ENCODE data around the gene ATRNL1. TPM values are rescaled to one million over a fixed set of nuclear protein-coding genes. Genes with fewer than 3 reads are reported as not detected.

Gene ATRNL1
- polyA plus RNA-seq, 2 of the 4 experiments (the other 2 are of a cell fraction), result 0.13 to 0.34 TPM

GRCh38 chr10:115932099-115932498 lies 838.9 kb downstream of the ATRNL1 start:
- Histone ChIP-seq H3K9me3 (no peaks in the 10 kb centered on the region; the same call in 2 of the 3 replicates), H3K4me1 (peaks cover 5% of the 10 kb centered on the region), H3K4me3 (no peak overlapping the region), H3K4me2 (no peak overlapping the region), H3K27ac (no peak overlapping the region)
- FAIRE-seq, result no peak
- WGBS (ENCODE audit: missing lambda C conversion rate), result 22% methylated on average over 2 of the region's 2 CpGs
- CTCF ChIA-PET, result no interaction called here
- ATAC-seq, result no peak
- no peak for TF ChIP-seq MAFK (IDR thresholded peaks at IDR 0.05; ENCODE audit: partially characterized antibody)
- no peak for TF ChIP-seq POLR2A (IDR thresholded peaks at IDR 0.05; ENCODE audit: low read length)
- TF ChIP-seq SREBF2 (IDR thresholded peaks at IDR 0.05), result no peak
- TF ChIP-seq E2F6 (IDR thresholded peaks at IDR 0.05; ENCODE audit: borderline replicate concordance, low read depth), result no peak
- no peak for TF ChIP-seq MYC (IDR thresholded peaks at IDR 0.05; ENCODE audit: borderline replicate concordance, low read length)
- no peak for TF ChIP-seq CHD2 (IDR thresholded peaks at IDR 0.05; ENCODE audit: low read length, partially characterized antibody)
- no peak for TF ChIP-seq BCL3 (IDR thresholded peaks at IDR 0.05)
- TF ChIP-seq POLR2AphosphoS2 (conservative IDR thresholded peaks at IDR 0.05; ENCODE audit: low read length), result no peak
- TF ChIP-seq ZSCAN20 (CRISPR knock-in tag; IDR thresholded peaks at IDR 0.05), result no peak
- TF ChIP-seq PHF8 (IDR thresholded peaks at IDR 0.05; ENCODE audit: borderline replicate concordance, low read depth), result no peak
- no peak for TF ChIP-seq REST (IDR thresholded peaks at IDR 0.05)
- TF ChIP-seq SMC3 (IDR thresholded peaks at IDR 0.05), result no peak
- no peak for TF ChIP-seq ZC3H11A (IDR thresholded peaks at IDR 0.05)
- no peak for TF ChIP-seq BHLHE40 (IDR thresholded peaks at IDR 0.05; ENCODE audit: low read depth, low read length)
- no peak for TF ChIP-seq HEYL (CRISPR knock-in tag; IDR thresholded peaks at IDR 0.05)
- TF ChIP-seq CEBPB (IDR thresholded peaks at IDR 0.05), result no peak
- no peak for TF ChIP-seq MAZ (IDR thresholded peaks at IDR 0.05; ENCODE audit: borderline replicate concordance, low read depth, low read length)
- TF ChIP-seq RNF2 (IDR thresholded peaks at IDR 0.05; ENCODE audit: borderline replicate concordance, low read depth), result no peak
- TF ChIP-seq ZFP36 (IDR thresholded peaks at IDR 0.05; ENCODE audit: borderline replicate concordance, partially characterized antibody), result no peak
- no peak for TF ChIP-seq NPAS2 (CRISPR knock-in tag; IDR thresholded peaks at IDR 0.05; ENCODE audit: borderline replicate concordance)
- POLR2A ChIA-PET, result no interaction called here
- no peak for DNase-seq (ENCODE audit: low read depth in 1 of 2, low spot score in 1 of 2)

- WGBS (ENCODE audit: missing lambda C conversion rate), result 40% methylated on average over 2 of the region's 2 CpGs
- Histone ChIP-seq H3K27ac (no peak overlapping the region), H3K4me1 (peaks cover 14% of the 10 kb centered on the region), H3K9me3 (no peaks in the 10 kb centered on the region; the same call in 2 of the 3 replicates), H3K4me3 (no peak overlapping the region), H3K4me2 (no peak overlapping the region)
- CTCF ChIA-PET, result interaction anchor here (1.2 to 1.6 kb wide), 2 partner anchors 17 to 31 kb away, joined by 3 read pairs; no protein-coding TSS in a partner anchor
- FAIRE-seq (no peak), DNase-seq (ENCODE audit: low read depth in 1 of 2, low spot score in 1 of 2) (no peak), ATAC-seq (no peak)
- POLR2A ChIA-PET, result no interaction called here
- no peak for TF ChIP-seq ELK1 (IDR thresholded peaks at IDR 0.05; ENCODE audit: low read depth, low read length)
- TF ChIP-seq FOXS1 (CRISPR knock-in tag; IDR thresholded peaks at IDR 0.05), result no peak
- no peak for TF ChIP-seq MAZ (IDR thresholded peaks at IDR 0.05; ENCODE audit: borderline replicate concordance, low read depth, low read length)
- no peak for TF ChIP-seq GATA3 (IDR thresholded peaks at IDR 0.05; ENCODE audit: borderline replicate concordance)
- no peak for TF ChIP-seq CEBPB (IDR thresholded peaks at IDR 0.05)
- no peak for TF ChIP-seq E2F6 (IDR thresholded peaks at IDR 0.05; ENCODE audit: borderline replicate concordance, low read depth)
- no peak for TF ChIP-seq SREBF2 (IDR thresholded peaks at IDR 0.05)
Measured at GRCh38 chr10:115933098-115933497, 839.9 kb downstream of the ATRNL1 start.

Measured in A549 (cell line).